NCI-H146 treated with DMSO at 0.1 percent for 48 hours (cell line): Measurements from ENCODE around the gene MICAL1.
A peak's percentile ranks its signal among the peaks of the same experiment; 100 is the strongest.

Experiments used
- DNase-seq: peaks from one replicate; lab custom pipeline; 2025; ENCODE audit not compliant: unreplicated experiment; lab: John Stamatoyannopoulos, UW

MICAL1 gene, protein sequence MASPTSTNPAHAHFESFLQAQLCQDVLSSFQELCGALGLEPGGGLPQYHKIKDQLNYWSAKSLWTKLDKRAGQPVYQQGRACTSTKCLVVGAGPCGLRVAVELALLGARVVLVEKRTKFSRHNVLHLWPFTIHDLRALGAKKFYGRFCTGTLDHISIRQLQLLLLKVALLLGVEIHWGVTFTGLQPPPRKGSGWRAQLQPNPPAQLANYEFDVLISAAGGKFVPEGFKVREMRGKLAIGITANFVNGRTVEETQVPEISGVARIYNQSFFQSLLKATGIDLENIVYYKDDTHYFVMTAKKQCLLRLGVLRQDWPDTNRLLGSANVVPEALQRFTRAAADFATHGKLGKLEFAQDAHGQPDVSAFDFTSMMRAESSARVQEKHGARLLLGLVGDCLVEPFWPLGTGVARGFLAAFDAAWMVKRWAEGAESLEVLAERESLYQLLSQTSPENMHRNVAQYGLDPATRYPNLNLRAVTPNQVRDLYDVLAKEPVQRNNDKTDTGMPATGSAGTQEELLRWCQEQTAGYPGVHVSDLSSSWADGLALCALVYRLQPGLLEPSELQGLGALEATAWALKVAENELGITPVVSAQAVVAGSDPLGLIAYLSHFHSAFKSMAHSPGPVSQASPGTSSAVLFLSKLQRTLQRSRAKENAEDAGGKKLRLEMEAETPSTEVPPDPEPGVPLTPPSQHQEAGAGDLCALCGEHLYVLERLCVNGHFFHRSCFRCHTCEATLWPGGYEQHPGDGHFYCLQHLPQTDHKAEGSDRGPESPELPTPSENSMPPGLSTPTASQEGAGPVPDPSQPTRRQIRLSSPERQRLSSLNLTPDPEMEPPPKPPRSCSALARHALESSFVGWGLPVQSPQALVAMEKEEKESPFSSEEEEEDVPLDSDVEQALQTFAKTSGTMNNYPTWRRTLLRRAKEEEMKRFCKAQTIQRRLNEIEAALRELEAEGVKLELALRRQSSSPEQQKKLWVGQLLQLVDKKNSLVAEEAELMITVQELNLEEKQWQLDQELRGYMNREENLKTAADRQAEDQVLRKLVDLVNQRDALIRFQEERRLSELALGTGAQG

DNA sequence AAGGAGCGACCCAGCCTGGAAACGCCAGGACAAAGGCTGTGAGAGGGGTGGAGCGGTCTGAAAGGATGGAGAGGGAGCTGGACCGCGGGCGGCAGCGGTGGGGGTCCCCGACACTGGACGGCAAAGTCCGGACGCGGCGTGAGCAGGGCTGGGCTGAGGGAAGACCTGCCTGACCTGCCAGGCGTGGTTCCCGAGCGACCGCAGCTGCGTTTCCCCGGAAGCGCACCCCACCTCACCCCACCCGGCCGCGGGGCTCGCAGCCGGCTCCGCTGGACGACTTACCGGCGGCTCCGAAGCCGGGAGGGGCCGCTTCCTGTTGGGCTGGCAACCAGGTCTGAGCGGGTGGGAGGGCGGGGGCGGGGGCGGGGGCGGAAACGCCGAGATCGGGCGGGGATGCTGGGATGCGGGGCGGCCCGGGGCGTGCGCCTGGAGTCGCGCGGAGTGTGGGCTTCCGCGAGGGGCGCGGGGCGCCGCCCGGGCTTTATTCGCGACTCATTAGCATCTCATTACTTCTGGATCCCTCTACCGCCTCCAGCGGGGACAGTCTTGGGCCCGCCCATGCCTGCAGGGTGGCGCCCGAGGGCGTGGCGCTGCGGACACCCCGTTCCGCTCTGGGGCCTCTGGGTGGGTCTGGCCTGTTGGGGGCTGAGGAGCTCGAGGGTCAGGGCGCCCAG lies at the start of gene MICAL1:
Gene MICAL1 (minus strand): TSS at position 336 of the 674 bp plus-strand sequence. CDS start 1,576 bp downstream, outside the sequence.
- peak; percentile 52 for DNase-seq

DNA sequence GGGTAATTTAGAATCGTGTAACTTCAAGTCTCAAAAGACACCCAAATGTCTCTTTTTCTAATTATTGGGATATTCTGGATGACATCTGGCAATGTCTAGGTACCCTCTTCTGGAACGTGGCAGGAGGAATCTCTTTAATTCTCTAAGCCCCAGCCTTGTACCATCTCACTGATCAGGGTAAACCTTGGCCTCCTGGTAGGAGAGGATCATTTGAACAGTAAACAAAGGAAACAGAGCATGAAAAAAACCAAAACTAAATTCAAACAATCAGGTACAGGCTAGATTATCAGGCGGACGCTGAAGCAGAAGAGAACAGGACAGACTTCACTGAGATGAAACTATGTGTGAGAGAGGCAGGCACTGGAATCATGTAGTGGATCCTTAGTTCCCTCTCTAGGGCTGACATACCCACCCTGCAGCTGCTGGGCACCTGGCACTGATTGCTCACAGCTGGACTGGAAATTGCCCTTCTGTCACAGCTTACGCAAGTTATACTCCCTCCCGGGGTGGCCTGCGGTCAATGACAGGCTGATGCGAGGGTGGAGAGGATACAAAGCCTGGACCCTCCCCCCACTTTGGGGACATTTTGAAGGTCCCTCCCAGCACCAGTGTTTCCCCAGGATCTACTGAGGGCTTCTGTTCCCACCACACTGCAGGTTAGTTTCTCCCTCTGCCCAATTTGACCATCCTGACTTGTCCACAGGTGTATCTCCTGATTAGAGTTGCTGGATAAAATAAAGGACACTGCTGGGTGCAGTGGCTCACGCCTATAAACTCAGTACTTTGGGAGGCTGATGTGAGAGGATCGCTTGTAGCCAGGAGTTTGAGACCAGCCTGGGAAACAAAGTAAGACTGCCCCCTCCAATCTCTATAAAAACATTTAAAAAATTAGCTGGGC lies 48.0 kb upstream of the MICAL1 start:
- peak; percentile 54 for DNase-seq

DNA sequence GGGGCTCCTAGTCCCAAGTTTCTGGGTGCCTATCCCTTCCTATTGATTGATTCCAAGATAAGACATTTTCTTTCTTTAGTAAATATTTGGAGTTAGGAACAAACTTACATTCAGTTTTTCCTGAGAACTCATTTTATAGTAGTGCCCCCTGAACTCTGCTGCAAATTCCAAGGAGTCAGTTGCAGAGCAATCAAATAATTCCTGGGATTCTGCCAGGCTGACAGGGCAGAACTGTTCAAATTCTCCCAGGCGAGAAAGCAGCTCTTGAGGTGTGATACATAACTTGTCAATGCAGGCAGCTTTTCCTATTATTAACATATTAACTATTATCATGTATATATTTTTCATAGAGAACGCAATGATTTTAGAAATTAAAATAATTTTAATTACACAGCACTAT lies 43.4 kb upstream of the MICAL1 start:
- no peak for DNase-seq

DNA sequence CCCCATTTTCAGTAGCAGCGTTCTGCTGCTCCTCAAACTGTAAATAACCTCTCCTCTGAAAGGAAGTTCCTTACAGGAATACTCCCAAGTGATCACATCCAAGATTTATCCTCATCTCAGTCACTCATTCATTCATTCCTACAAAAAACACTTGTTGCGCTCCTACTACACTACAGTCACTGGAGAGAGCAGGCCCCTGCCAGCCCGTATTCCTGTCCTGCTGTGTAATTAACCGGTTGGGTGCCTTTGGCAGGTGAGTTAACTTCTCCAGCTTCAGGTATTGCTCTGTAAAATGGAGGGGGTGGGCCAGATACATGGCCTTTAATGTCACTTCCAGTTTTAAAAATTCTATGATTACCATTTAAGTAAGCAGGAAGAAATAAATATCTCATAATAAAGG lies 42.5 kb upstream of the MICAL1 start:
- peak; percentile 45 for DNase-seq

DNA sequence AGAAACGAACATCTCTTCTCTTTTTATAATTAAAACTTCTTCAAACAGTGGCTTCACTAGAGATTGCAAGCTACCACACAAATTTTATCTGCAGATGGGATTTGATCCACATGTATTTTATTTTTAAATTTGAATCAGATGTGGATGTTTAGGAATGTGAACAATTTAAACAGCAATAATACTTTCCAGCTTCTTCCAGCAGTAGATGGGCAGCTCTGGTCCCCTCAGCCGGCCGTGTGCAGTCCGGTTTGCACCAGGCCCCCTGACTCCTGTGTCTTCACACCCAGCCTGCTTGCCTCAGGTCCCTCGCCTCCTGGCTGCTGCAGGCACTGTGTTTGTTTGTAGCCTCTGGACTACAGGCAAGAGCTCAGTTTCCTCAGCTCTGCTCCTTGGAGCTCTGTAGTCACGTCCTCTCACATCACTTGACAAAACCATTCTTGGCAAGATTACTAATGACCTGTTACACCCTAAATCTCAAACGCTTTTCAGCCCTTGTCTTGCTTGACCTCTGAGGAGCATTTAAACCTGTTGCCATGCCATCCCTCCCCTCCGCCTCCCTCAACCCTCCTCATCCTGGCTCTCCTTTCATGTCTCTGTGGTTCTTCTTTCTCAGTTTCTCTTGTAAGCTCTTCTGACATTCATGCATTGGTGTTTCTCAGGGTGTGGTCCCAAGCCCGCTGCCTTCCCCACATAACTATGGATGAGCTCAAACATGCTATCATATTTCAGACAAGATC lies 40.6 kb upstream of the MICAL1 start:
- no peak for DNase-seq

DNA sequence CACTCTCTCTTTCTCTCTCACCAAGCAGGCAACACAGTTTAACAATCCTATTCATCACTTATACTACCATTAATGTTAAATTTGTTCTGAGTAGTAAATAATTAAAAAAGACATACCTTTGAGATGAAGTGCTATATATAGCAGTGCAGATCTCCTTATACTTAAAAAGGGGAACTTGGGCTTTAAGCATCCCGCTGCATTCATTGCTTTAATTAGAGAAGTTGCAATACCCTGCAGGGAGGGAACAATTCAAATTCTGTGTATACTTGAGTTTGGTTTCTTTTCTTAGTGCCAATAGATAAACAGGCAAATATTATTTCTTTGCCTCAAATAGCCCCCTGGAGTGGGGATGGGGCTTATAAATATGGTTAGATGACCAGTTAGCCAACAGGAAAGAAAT lies 38.3 kb upstream of the MICAL1 start:
- DNase-seq = no peak

DNA sequence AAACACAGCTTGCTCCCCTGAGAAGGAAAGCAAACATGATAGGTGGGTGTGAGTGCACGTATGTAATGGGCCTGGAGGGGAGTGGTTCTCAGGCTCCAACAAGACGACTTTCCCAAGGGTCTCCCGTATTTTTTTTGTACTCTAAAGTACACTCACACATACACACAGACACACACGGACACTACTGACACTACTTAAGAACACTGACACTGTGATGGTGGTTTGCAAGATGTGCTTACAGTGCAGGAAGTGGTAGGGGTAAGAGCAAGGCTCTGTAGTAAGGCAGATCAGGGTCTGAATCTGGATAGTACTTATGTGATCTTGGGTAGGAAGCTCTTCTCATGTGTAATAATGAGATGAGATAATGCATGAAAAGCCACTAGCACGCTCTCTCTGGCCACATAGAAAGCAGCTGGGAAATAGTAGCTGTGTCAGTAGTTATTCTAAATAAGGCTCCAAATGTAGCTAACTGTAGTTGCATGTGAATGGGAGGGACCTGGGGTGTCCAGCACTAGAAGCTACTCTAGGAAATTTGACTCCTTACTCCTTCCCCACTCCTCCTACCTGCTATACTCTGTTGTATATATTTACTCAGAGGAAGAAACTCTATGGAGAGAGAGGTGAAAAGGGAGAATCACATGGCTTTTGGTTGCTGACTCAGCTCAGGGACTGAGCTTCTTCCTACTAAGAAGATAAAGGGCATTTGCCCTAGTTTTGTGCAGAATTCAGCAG lies 35.8 kb upstream of the MICAL1 start:
- no peak for DNase-seq

DNA sequence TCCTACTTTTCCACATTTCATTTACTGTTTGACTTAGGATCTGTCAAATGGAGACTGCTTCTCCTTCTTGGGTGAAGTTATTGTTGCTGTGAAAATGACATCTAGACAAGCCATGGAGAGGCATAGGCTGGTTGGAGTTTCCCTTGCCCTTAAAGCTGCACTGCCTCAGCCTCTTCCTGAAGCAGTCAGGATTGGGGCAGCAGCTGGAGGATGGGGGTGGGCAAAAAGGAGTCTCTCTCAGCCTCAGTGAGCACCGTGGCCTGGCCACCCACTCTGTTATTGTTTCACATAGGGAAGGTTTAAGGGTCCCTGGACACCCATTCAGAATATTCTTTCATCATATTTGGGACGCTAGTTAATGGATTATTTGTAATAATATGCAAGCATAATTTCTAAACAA lies 35.1 kb upstream of the MICAL1 start:
- DNase-seq = no peak

DNA sequence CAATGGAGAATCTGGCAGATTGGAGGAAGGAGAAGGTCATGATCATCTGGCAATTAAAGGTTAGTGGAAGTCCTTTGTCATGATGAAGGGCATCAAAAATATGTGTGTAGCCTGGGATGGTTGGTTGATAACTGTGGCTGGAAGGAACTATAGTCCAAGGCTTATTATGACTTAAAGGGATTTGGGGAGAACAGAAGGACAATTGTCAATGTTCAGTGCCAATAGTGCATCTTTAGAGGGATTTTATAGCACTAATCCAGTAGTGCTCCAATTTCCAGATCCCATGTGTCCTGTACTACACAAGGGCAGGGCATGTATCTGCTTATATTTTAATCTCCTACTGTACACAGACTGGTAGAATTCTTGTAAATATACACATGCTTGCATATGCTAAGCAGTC lies 32.4 kb upstream of the MICAL1 start:
- no peak for DNase-seq

DNA sequence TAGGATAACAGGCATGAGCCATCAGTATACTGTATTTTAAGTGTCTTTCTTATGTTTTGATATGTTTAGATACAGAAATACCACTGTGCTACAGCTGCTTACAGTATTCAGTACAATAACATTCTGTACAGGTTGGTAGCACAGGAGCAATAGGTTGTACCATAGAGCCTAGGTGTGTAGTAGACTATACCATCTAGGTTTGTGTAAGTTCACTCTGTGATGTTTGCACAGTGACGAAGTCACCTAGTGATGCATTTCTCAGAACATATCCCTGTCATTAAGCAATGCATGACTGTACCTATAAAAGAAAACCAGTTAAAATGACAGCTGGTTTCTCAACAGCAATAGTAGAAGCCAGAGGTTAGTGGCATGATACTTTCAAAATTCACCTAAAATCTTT lies 30.5 kb upstream of the MICAL1 start:
- no peak for DNase-seq

DNA sequence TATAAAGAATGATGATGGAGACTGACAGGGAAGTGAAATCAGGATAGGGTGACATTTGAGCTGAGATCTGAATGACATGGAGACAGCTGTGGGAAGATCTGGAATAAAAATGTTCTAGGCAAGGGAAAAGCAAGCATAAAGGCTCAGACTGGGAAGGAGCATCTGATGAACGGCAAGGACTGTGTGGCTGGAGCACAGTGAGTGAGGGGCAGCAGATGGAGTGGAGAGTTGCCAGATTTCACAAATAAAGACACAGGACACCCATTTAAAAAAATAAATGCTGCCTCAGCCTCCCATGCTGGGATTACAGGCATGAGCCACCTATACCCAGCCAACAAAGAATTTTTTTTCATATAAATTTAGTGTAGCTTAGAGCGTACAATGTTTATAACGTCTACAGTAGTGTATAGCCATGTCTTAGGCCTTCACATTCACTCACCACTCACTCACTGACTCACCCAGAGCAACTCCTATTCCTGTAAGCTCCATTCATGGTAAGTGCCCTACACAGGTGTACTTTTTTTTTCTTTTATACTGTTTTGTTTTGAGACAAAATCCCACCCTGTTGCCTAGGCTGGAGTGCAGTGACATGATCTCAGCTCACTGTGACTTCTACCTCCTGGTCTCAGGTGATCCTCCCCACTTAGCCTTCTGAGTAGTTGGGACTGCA lies 29.8 kb upstream of the MICAL1 start:
- DNase-seq = no peak

DNA sequence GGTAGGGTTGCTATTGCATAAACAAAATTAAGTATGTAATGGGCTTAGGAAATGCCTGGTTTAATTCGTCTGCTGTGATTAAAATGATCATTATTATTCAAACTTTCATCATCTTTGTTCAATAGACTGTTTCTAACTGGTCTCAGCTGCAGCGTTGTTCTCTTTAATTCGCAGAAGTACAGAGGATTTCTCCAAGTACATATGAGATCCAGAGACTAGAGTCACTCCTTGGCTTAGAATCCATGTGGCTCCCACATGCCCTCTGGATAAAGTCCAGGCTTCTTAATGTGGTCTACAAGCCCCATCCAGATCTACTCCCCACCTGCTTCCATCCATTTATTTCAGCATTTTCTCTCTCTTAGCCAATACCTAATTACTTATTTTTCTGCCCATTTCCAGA lies 28.6 kb upstream of the MICAL1 start:
- DNase-seq = no peak

DNA sequence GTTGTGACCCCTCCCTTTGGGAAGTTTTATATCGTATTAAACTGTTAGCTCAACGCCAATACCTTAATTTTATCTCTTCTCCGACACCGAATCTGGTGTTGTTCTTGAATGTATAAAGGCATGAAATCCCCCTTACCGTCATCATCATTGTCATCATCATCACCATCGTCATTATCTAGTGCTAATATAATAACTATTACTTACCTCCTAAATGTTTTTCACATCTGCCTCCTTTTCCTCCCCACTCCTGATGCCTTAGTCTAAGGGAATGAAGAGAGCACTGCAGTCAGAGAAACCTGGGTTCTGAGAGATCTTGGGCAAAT lies 28.1 kb upstream of the MICAL1 start:
- peak; percentile 44 for DNase-seq

DNA sequence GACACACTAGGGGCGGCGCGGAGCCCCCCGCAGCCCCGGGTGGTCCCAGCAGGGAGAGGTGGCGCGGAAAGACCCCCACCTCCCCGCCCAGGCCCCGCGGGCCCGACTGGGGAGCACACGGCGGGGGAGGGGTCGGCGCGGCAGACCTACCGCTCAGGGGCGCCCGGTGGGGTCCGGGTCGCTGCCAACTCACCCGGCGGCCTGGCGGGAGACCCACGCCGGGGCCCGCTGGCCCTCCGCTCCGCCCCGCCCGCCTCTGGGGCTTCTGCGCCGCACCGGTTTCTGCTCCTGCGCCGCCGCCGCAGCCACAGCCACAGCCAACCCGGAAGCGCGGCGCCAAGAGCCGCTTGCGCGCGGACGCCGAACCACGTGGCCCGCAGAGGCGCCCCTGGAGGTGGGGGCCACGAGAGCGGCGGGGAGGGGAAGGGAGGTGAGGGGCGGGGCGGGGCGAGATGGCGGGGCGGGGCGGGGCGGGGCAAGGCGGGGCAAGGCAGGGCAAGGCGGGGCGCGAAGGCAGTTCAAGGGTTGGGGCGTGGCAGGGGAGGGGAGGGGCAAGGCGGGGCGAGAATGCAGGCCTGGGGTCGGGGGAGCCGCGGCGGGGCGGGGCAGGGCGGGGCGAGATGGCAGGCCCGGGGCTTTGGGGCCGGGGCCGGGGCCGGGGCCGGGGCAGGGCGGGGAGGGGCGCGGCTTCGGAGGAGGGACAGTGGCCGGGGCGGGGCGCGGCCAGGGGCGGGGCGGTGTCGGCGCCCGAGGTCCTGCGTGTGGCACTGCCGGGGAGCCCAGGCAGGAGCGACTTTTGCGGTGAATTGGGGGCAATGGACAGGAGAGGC lies 27.5 kb upstream of the MICAL1 start, which contains the start of gene ZBTB24:
Gene ZBTB24 (minus strand): TSS at position 315 of the 830 bp plus-strand sequence. CDS start 1,193 bp downstream, outside the sequence.
- peak; percentile 87 for DNase-seq

DNA sequence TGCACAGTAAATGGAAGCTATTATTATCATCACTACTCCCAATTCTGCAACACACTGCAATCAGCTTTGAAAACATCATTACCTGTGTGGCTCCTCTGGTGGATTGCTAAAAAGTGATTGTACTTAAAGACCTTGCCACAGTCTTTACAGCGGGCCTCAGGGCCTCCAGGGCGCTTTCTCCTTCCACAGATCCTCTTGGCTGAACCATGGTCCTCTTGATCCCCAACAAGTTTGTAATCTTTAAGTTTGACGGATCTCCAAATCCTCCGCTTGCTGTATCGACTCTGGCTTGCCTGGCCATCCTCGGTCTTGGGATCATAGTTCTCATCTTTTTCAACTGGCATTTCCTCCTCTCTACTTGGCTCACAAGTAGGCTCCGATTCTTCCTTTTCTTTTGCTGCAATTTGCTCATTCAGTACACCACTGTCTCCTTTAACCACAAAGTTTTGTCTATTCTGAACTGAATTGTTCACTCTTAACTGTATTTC lies 25.5 kb upstream of the MICAL1 start:
- DNase-seq = no peak

DNA sequence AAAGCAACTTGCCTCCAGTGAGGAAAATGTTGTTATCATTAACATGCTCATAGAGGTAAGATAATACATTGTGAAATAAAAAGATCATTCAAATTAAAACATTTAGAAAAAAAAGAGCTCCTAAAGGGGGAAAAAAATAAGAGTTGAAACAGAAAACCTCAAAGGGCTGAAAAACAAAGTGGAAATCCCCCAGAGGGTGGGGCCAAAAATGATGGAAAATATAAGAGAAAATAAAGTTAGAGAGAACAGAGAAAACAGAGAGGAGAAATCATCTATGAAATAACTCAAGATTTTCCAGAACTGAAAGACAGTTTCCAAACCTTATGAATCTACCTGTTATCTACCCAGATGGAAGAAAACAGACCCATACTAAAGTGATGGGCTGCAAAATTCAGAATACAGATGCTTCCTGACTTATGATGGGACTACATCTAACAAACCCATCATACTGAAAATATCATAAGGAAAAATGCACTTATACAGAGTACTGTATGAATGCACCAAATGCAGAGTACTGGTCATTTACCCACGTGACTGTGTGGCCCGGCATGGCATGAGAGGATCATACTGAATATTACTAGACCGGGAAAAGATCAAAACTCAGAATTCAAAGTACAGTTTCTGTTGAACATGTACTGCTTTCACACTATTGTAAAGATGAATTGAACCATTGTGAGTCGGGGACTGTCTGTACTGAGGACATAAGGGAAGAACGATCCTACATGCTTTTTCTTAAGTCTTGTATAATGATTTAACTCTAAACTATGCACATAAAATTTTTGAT lies 23.5 kb upstream of the MICAL1 start:
- DNase-seq = no peak
